ENCODE results near the gene GRK4. TPM values are rescaled to one million over a fixed set of nuclear protein-coding genes. Genes with fewer than 3 reads are reported as not detected.

Gene GRK4
- total and polyA plus RNA-seq, 4 donors: 1.0 to 2.2 (median 1.8) TPM

DNA sequence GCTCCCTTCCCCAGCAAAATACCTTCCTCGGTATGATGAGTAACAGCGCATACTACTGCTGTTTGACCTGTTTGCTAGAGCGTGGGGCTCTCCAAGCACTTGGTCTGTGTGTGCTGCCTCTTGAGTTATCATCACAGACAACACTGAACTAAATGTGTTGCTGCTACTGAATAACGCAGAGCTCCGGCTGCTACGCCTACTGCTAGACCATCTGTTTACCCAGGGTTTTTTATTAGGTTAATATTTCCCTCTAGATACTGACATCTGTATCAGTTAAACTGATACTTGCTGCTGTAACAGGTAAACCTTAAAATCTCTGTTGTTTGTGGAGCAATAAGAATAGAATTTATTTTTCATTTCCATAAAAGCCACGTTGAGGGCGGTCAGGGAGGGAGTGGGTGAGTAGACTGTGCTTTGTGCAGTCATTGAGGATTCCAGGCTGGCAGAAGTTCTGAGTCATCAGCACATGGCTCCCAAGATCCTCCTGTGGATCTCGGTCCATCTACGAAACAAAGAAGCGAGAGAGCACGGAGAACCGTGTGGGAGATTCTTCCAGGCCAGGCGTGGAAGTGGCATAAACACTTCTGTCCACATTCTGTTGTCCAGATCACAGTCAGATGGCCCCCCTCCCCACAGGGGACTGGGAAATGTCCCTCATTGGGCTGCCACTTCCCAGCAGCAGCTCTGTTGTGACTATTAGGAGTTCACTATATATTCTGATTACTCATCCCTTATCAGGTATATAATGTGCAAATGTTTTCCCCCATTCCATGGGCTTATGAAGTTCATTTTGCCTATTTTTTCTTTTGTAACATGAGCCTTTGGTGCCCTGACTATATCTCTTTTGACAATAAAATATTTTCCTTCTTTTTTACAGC lies 14.1 kb downstream of the GRK4 start:
- DNase-seq (ENCODE audit: low spot score): no peak
- Histone ChIP-seq H3K9me3 (ENCODE audit: control insufficient read depth in 4 of 4, low read length in 3 of 4) (peaks cover 4 to 12% (median 10%) of the 10 kb centered on the region in 4 donors), H3K27me3 (ENCODE audit: control insufficient read depth in 4 of 4, insufficient read depth in 4 of 4, low read length in 3 of 4) (no peaks in the 10 kb centered on the region), H3K27ac (ENCODE audit: low read depth in 1 of 2, low read length in 2 of 2) (no peak overlapping the region), H3K9ac (ENCODE audit: low read depth in 1 of 2, low read length in 2 of 2) (no peak overlapping the region), H3K4me3 (ENCODE audit: low read depth in 1 of 3, low read length in 3 of 3) (no peak overlapping the region), H3K4me1 (ENCODE audit: control insufficient read depth in 4 of 4, insufficient read depth in 4 of 4, low read length in 3 of 4) (no peaks in the 10 kb centered on the region), H3K36me3 (ENCODE audit: control insufficient read depth in 4 of 4, insufficient read depth in 3 of 4, low read depth in 1 of 4, low read length in 3 of 4) (peaks cover 0 to 1% (median 0%) of the 10 kb centered on the region in 4 donors)
- 89% methylated on average over 14 of the region's 14 CpGs for WGBS
- no peak for TF ChIP-seq EGR1 (IDR thresholded peaks at IDR 0.05; ENCODE audit: low read depth in 2 of 2)
- TF ChIP-seq SP1 (IDR thresholded peaks at IDR 0.05): no peak
- TF ChIP-seq ZBTB33 (IDR thresholded peaks at IDR 0.05): no peak
- TF ChIP-seq HNF4A (conservative IDR thresholded peaks at IDR 0.05): no peak
- no peak for TF ChIP-seq RXRA (IDR thresholded peaks at IDR 0.05)
- no peak for TF ChIP-seq ATF3 (IDR thresholded peaks at IDR 0.05)
- no peak for TF ChIP-seq FOXA1 (IDR thresholded peaks at IDR 0.05)
- TF ChIP-seq JUND (IDR thresholded peaks at IDR 0.05): no peak
- no peak for TF ChIP-seq TAF1 (conservative IDR thresholded peaks at IDR 0.05)
- TF ChIP-seq REST (IDR thresholded peaks at IDR 0.05): no peak
- TF ChIP-seq RAD21 (IDR thresholded peaks at IDR 0.05): no peak
- no peak for TF ChIP-seq CTCF (IDR thresholded peaks at IDR 0.05; ENCODE audit: low read depth, low read length, missing input control)
- TF ChIP-seq HNF4G (IDR thresholded peaks at IDR 0.05): no peak
- TF ChIP-seq, protein P1, sequence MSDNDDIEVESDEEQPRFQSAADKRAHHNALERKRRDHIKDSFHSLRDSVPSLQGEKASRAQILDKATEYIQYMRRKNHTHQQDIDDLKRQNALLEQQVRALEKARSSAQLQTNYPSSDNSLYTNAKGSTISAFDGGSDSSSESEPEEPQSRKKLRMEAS (IDR thresholded peaks at IDR 0.05): no peak
- TF ChIP-seq FOXA2 (IDR thresholded peaks at IDR 0.05): no peak
- no peak for TF ChIP-seq NR2F2 (IDR thresholded peaks at IDR 0.05)
- TF ChIP-seq YY1 (IDR thresholded peaks at IDR 0.05): no peak
- no peak for TF ChIP-seq GABPA (IDR thresholded peaks at IDR 0.05 in 1 of 2, conservative IDR thresholded peaks at IDR 0.05 in 1 of 2)

Data from liver (tissue), 9 donors.